ENCODE data around the gene SESN3.

GRCh38 chr11:95269036-95269819 is 38.2 kb upstream of the SESN3 start:
- TF ChIP-seq CTCF (IDR thresholded peaks at IDR 0.05) (no peak), POLR2AphosphoS5 (IDR thresholded peaks at IDR 0.05; ENCODE audit: insufficient read depth in 1 of 2, low read depth in 1 of 2) (no peak)

Measured in vagina (tissue), 2 donors.